ENCODE data around the gene LVRN. TPM values are rescaled to one million over a fixed set of nuclear protein-coding genes. Genes with fewer than 3 reads are reported as not detected.

Gene LVRN
- total and polyA plus RNA-seq, 2 of the 4 experiments (the other 2 are of a cell fraction), result 0.10 to 0.18 TPM

DNA sequence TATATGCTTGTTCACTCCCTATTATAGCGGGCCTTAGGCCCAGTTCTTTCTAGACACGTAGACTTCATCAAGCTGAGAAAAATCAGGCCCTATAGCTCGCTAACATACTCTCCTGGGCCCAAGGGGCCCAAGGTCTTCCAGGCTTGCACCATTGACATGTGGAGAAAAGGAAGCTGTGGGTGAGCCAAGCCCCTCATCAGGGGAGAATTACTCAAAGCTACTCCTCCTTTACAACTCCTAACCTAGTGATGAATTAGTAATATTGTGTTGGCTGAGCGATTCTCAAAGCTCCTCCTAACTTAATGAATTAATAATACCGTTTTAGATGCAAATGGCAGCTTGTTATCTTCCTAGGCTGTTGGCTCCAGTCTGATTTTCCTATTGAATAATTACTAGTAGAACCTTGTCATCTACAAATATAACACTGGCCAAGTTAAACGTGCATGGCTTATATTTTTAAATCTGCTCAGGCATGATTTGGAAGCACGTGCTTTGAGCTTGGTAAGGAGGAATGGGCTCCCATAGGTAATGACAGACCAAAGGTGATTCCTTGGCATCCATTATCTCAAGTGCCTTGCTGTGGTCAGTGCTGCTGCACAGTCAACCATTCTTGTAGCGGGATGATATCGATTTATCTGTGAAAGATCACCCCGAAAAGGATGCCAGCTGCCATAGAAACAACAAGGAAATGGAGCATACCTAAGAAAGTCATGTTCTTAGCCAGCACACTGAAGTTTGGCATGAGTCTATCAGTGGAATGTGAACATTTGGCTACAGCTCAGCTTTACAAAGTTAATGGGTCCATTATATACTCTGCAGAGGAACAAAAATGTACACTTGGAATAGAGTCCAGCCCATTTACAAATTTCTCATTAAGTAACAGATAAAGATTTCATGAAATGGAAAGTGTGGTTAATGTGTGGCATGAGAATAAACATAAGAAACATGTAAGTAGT is 23.8 kb downstream of the LVRN start:
- Histone ChIP-seq H2BK5ac (ENCODE audit: low read depth, low read length, poor library complexity, severe bottlenecking) (no peak overlapping the region), H2BK120ac (ENCODE audit: low read depth, low read length) (no peak overlapping the region), H3K4me3 (ENCODE audit: insufficient read depth, low read depth, low read length) (no peak overlapping the region), H4K91ac (ENCODE audit: insufficient read depth, low read depth, low read length) (no peak overlapping the region), H2BK15ac (ENCODE audit: low read depth, low read length) (no peak overlapping the region), H3K14ac (replicated peaks; ENCODE audit: low read depth, low read length) (no peak overlapping the region), H3K4me2 (ENCODE audit: low read depth, low read length) (peak overlapping the region; percentile 76), H3K27ac (ENCODE audit: insufficient read depth, low read length) (peak overlapping the region; percentile 61; the same call in 1 of the 2 replicates), H3K9ac (ENCODE audit: low read depth, low read length) (no peak overlapping the region), H3K4me1 (ENCODE audit: control insufficient read depth, insufficient read depth, low read length) (peaks cover 2% of the 10 kb centered on the region), H2AFZ (replicated peaks; ENCODE audit: low read length, poor library complexity) (peak overlapping the region; percentile 78), H4K20me1 (ENCODE audit: insufficient read depth, low read length) (no peaks in the 10 kb centered on the region), H3K56ac (ENCODE audit: extremely low read depth, insufficient read depth, low read length) (no peak overlapping the region), H2AK5ac (ENCODE audit: low read depth, low read length) (no peak overlapping the region), H3K79me1 (ENCODE audit: low read depth in 1 of 2, low read length in 2 of 2) (no peaks in the 10 kb centered on the region), H2BK20ac (ENCODE audit: low read depth, low read length) (no peak overlapping the region), H4K5ac (ENCODE audit: low read depth, low read length) (no peak overlapping the region; the same call in 1 of the 2 replicates), H3K23ac (ENCODE audit: low read depth, low read length) (no peak overlapping the region), H4K8ac (ENCODE audit: low read depth in 2 of 2, low read length in 2 of 2) (no peak overlapping the region), H3K9me1 (ENCODE audit: insufficient read depth, low read length) (no peaks in the 10 kb centered on the region), H2AK9ac (replicated peaks; ENCODE audit: low read depth, low read length, poor library complexity) (no peak overlapping the region), H3K36me3 (ENCODE audit: control insufficient read depth, insufficient read depth, low read length) (no peaks in the 10 kb centered on the region), H3K18ac (ENCODE audit: low read depth, low read length) (peak overlapping the region; percentile 27; the same call in 1 of the 2 replicates), H3K4ac (ENCODE audit: low read depth, low read length) (no peak overlapping the region), H3K9me3 (ENCODE audit: control insufficient read depth, insufficient read depth, low read length) (no peaks in the 10 kb centered on the region), H3K27me3 (ENCODE audit: control insufficient read depth, insufficient read depth, low read length) (no peaks in the 10 kb centered on the region)
- ChIA-PET CTCF (no interaction called here), POLR2A (ENCODE audit: unreplicated experiment) (no interaction called here)
- intact Hi-C loops (cut with micrococcal nuclease) (no loop called here), dilution Hi-C loops (cut with HindIII; ENCODE audit: low sequenced_read_pairs, unreplicated experiment) (no loop called here), in situ Hi-C loops (cut with MboI; ENCODE audit: low sequenced_read_pairs) (no loop called here)
- peak; percentile 91 for ATAC-seq (ENCODE audit: low read depth)
- WGBS, 2 experiments (ENCODE audit: extremely low coverage in 2 of 2, insufficient read length in 1 of 2), result 33% methylated on average over 1 of the region's 10 CpGs; no CpG with 5 or more reads in 1 of the 2 experiments
- BruUV-seq (replicated peaks), result no TSS peak
- TF ChIP-seq SMC3 (IDR thresholded peaks at IDR 0.05; ENCODE audit: low read depth, low read length) (no peak), FOS (IDR thresholded peaks at IDR 0.05; ENCODE audit: low read depth, low read length) (no peak), BHLHE40 (IDR thresholded peaks at IDR 0.05; ENCODE audit: low read depth, low read length) (no peak), RCOR1 (IDR thresholded peaks at IDR 0.05; ENCODE audit: insufficient replicate concordance, low read length) (no peak), CEBPB (IDR thresholded peaks at IDR 0.05; ENCODE audit: low read depth, low read length) (no peak), MAZ (IDR thresholded peaks at IDR 0.05; ENCODE audit: borderline replicate concordance, low read depth, low read length) (no peak), MXI1 (IDR thresholded peaks at IDR 0.05; ENCODE audit: borderline replicate concordance, low read depth, low read length) (no peak), RAD21 (IDR thresholded peaks at IDR 0.05; ENCODE audit: low read length) (no peak)
- TF ChIP-seq, protein P1, sequence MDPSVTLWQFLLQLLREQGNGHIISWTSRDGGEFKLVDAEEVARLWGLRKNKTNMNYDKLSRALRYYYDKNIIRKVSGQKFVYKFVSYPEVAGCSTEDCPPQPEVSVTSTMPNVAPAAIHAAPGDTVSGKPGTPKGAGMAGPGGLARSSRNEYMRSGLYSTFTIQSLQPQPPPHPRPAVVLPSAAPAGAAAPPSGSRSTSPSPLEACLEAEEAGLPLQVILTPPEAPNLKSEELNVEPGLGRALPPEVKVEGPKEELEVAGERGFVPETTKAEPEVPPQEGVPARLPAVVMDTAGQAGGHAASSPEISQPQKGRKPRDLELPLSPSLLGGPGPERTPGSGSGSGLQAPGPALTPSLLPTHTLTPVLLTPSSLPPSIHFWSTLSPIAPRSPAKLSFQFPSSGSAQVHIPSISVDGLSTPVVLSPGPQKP (IDR thresholded peaks at IDR 0.05; ENCODE audit: borderline replicate concordance, low read depth, low read length), result no peak
- TF ChIP-seq, protein P2, sequence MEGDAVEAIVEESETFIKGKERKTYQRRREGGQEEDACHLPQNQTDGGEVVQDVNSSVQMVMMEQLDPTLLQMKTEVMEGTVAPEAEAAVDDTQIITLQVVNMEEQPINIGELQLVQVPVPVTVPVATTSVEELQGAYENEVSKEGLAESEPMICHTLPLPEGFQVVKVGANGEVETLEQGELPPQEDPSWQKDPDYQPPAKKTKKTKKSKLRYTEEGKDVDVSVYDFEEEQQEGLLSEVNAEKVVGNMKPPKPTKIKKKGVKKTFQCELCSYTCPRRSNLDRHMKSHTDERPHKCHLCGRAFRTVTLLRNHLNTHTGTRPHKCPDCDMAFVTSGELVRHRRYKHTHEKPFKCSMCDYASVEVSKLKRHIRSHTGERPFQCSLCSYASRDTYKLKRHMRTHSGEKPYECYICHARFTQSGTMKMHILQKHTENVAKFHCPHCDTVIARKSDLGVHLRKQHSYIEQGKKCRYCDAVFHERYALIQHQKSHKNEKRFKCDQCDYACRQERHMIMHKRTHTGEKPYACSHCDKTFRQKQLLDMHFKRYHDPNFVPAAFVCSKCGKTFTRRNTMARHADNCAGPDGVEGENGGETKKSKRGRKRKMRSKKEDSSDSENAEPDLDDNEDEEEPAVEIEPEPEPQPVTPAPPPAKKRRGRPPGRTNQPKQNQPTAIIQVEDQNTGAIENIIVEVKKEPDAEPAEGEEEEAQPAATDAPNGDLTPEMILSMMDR (conservative IDR thresholded peaks at IDR 0.05; ENCODE audit: low read depth, low read length), result no peak
- peak; percentile 80 for DNase-seq
